ENCODE data around the gene KIF9.
"Not testable (repeated sequence)": the region's sequence is repeated elsewhere in the genome, so short reads cannot be mapped to it uniquely, and the experiment has no call there.

The KIF9 gene

DNA sequence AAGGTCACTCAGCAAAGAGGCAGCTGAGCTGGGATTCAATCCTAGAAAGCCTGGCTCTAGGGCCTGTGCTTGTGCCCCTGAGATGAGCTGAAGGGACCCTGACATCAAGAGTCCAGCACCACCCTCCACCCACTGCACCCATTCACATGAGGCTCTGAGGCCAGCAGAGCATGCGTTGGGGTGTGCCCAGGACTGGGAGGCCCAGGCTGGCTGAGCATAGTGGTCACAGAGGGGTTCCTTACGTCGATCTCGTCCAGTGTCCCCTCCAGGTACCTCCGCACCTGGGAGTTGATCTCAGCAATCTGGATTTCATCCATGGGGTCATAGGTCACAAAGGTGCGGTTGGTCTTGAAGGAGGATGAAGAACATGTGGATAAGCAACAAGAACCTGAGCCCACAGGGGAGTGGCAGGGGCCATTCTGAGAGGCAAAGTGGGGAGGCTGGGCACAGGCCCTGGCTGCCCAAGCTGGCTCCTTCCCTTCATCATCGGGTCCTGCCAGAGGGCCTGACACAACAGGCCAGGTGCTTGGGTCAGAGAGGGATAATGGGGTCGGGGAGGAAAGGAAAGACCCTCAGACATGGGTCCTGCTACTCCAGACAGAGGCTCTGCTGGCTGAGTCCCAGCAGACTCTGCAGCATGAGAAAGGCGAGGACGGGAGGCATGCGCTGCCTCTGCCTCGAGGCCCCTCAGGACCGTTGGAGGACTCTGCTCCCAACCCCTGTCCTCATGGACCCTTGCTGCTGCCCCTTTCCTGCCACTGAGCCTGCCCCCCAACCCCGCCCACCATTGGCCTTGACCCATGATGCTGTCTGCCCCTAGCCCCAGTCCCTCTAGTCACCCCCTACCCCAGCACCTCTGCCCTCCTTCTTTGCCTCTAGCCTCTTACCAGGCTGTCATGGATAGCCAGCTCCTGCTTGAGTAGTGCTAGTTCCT is 35.2 kb downstream of the KIF9 start:
- DNase-seq, result no peak

DNA sequence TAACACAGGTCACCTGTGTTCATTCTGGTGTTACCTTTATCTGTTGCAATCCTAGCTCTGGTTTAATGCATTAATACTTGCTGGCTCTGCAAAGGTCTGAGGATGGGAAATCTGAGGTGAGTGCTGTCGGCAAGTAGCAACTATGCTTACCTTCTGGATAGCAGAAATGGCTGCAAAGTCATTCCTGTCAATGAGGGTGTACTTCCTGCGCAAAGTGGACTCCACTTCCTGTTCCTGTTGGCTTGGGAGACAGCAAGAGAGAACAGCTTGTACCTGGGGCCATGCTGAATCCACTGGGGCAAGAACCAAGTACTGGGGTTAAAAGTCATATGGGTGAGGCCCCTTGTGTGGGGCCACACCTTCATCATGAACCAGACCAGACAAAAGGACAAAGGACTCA is 37.3 kb downstream of the KIF9 start:
- no peak for DNase-seq

DNA sequence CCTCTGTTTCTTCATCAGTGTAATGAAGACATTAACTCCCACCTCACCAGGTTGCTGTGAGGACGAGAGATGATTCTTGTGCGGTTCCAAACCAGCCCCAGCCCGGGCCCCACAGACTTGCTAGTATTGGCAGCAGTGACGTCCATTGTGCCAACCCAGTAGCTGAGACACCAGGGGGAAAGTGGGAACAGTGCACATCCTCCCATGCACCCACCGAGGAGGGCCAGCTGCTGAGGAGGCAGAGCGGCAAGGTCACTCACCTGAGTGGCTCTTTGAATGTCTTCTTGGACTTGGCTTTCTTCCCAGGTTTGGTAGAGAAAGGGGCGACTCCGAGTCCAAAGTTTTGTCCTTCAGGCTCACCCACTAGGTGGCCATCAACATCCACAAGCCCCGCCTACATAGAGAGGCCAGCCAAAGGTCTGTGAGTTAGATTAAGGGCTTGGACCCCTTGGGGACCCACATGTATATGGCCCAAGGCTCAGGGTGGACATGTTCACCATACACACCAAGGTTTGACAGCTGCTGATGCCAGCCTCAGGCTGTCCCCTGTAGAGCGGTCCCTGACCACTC is 38.0 kb downstream of the KIF9 start:
- no peak for DNase-seq

DNA sequence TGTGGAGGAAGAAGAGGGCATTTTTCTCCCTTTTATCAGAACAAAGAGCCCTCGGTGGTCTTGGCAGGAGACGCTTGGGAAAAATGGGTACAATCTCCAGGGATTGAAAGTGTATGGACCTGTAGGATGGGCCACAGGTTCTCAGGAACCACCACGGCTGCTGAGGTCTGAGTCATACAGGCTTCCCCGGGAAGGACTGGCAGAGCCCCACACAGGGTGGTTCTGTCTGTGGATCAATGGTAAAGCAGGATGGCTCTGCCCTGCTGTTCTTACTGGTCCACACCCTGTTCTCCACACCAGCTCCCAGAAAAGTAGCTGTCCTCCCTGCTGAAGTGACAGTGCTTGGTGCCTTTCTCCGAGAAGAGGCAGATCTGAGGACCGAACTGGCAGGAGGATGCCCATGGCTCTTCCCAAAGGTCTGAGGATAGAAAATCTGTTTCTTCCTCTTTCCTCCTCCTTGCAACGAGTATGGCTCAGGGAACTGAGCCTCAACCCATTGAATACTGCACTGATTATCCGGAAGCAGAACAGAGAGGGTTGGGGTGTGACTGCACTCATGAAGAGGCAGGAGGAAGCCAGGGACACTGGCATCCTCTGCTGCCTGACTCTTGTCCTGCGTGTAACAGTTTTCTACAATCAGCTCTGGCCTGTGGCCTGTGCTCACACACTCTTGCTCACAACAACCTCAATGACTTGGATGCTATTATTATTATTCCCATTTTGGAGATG is 39.0 kb downstream of the KIF9 start:
- DNase-seq, result no peak

DNA sequence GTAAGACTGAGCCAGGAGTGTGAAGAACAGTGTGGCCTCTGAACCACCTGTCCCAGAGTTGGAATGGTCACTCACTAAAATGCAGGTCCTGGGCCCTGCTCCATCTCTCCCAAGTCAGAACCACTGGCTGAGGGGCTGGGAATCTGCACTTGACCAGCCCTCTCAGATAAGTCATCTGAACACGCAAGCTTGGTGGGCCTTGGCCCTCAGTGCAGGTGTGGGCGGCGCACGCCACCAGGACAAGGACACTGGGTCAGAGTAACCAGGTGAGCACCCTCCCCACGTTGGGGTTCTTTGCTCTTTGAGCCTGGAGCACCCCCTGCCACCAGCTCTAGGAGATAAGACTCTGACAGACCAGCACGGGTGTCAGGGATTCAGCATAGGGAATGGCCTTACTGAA is 42.7 kb downstream of the KIF9 start:
- no peak for DNase-seq

DNA sequence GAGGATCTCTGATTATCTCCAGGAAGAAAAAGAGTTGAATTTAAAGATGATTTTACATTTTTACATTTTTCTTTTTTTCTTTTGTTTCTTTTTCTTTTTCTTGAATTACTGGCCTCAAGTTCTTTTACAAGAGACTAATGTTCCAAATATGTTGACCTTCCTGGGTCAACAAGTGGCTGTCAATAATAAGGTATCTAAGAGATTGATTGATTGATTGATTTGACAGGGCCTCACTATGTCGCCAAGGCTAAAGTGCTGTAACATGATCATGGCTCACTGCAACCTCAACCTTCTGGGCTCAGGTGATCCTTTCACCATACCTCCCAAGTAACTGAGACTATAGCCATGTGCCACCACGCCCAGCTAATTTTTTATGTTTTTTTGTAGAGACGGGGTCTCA is 44.6 kb downstream of the KIF9 start:
- no peak for DNase-seq

DNA sequence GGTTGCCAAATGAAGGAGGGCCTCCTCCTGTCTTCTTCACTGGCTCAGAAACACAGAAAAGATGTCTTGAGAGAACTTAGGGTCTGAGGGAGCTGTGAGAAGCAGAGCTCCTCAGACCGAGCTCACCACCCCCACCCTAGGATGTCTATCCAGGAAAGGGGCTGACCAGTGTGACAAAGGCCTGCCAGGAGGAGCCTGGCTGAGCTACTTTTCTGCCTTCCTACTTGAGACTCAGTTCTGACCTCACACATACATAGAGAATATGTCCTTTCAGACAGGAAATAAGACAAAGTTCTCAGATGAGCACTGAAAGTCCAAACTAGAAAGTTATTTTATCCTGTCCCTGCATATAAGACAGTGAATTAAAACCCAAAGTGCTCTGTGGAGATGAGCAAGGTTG is 54.5 kb downstream of the KIF9 start:
- DNase-seq, result no peak

DNA sequence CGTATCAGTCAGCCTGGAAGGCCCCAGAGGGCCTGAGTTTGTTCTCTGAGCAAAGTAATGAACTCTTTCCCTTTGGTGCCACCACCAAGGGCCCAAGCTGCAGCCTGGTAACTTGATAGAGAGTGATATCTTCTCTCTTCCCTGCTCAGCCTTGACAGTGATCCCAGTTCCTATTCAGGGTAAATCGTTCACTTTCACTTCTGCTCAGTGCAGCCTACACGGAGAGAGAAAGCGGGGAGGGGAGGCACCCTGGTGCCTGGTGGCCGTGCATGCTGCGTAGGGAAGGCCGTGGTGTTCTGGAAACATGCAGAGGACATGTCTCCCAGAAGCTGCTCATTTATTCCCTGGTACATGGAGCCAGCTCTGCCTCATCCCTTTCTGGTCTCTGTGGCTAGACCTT is 54.9 kb downstream of the KIF9 start:
- DNase-seq, result no peak

DNA sequence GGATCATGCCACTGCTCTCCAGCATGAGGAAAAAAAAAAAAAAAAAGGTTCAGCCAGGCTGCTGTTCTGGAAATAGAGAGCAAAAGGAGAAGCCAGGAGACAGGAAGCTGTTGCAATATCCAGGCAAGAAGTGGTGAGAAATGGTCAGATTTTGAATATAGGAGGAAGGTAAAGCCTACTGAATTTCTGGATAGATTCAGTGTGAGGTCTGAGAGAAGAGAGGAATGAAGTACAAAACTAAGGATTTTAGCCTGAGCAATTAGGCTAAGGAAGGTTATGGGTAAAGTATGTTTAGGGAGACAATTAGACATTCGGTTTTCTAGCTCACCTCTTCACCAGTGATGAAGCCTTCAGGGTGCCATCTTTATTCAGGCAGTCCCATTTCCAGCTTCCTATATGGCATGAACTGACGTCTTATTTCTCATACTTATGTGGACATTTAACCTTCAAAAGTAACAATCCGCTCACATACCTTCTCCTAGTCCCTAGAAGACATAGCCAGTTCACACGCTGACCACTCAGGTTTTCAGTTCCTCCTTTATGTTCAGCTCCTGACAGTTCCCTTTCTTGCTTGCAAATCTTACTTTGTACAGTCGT is 57.2 kb downstream of the KIF9 start:
- no peak for DNase-seq

DNA sequence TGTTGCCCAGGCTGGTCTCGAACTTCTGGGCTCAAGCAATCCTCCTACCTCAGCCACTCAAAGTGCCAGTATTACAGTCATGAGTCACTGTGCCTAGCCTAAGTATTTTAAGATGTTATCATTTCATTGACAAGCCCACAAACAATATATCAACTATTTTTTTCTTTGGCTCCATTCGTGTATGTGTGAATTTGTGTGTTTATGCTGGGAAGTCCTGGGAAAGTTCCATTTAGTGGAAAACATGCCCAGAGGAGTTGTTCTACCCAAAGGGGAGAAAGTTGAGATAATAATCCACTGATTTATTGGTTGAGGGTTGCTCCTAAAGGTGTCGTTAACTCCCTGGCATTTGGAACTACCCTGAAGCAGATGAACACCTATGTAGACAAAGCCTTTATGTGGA is 58.8 kb downstream of the KIF9 start:
- DNase-seq, result no peak

DNA sequence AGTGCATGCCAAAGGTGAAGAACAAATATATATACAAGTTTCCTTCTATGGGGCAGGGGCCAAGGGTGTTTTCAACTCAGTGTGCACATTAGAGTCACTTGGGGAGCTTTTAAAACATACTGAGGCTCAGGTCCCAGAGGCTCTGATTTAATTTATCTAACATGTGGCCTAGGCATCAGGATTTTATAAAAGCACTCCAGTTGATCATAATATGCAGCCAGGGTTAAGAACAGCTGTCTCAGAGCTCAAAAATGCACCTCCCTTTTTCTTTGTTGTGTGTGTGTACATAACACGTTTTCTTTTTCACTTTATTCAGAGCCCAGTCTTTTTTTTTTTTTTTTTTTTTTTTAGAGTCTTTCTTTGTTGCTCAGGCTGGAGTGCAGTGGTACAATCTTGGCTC is 60.8 kb downstream of the KIF9 start:
- no peak for DNase-seq

DNA sequence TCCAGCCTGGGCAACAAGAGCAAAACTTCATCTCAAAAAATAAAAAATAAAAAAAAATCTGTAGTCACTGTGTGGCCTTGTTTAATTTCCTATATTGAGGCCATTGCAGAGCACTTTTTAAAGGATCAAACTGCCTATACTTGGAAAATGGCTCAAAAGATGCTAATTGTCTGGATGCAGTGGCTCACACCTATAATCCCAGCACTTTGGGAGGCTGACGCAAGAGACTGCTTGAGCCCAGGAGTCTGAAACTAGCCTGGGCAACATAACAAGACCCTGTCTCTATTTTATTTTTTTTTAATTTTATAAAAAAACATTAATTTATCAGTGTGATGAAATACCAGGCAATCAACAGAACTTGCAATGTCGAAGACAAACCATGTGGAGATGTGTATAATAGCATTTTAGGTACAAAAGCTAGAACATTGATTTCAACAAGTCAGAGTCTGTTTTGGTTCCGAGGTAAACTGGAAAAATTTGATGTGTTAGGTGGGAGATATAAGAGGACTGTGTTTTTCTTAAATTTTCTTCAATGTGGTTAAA is 71.7 kb downstream of the KIF9 start:
- no peak for DNase-seq

DNA sequence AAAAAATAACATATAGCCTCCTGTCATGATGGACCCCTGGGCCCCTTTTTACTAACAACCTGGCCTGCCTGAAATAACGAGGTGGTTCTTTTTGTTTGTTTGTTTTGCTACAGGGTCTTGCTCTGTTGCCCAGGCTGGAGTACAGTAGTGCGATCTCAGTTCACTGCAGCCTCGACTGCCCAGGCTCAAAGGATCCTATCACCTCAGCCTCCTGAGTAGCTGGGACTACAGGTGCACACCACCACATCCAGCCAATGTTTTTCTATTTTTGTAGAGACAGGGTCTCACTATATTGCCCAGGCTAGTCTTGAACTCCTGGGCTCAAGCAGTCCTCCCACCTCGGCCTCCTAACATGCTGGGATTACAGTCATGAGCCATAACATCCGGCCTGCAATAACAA is 76.6 kb downstream of the KIF9 start:
- DNase-seq, result not testable (repeated sequence)

DNA sequence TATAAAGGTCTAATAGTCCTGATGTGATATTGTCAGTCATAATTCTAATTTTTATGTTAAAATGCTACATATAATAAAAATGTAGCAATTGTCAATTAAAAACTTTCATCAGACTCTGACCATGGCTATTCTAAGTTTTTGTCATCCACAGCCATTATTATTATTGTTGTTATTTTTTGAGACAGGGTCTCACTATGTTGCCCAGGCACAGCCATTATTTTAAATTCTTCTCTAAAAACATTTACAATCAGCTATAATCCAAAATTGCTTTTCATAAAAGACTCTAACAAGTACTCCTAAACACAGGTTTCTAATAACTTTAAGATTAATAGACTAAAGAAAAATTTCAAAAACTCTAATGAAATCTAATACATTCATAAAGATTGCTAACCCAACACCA is 77.7 kb downstream of the KIF9 start:
- DNase-seq, result no peak

DNA sequence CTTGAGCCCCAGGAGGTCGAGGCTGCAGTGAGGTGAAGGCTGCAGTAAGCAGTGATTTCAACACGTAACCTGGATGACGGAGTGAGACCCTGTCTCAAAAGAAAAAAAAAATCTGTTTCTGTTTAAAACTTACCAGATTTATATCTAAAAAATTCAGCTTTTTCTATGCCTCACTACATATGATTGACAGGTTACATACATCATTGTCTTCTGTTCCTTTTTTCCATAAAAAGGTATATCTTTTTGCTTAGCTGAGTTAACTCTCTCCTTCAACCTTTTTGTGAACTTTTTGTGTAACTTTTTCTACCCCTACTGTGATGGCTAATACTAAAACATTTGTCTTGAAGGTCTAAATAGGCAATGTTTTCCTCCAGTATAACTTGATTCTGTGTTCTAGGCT is 80.1 kb downstream of the KIF9 start:
- no peak for DNase-seq

DNA sequence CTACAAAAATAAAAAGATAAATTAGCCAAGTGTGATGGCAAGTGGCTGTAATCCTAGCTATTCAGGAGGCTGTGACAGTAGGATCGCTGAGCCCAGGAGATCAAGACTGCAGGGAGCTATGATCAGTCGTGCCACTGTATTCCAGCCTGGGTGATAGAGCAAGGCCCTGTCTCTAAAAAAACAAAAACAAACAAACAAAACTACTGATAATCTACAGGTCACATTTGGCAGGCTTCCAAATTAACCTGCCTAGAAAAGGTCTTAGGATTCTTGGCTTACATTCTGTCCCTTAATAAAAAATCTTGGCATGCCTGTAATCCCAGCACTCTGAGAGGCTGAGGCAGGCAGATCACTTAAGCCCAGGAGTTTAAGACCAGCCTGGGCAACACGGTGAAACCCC is 85.3 kb downstream of the KIF9 start:
- DNase-seq, result no peak

DNA sequence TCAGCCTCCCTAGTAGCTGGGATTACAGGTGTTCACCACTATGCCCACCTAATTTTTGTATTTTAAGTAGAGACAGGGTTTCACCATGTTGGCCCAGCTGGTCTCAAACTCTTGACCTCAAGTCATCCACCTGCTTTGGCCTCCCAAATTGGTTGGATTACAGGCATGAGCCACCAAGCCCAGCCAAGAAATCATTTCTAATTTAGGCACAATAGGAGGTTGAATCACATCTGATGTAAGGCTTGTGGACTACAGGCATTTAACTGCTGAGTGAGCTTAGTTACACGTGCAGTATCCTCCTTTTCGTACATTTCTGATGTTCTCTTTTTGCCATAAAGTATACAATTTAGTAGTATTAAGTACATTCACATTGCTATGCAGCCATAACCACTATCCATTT is 87.6 kb downstream of the KIF9 start:
- no peak for DNase-seq

DNA sequence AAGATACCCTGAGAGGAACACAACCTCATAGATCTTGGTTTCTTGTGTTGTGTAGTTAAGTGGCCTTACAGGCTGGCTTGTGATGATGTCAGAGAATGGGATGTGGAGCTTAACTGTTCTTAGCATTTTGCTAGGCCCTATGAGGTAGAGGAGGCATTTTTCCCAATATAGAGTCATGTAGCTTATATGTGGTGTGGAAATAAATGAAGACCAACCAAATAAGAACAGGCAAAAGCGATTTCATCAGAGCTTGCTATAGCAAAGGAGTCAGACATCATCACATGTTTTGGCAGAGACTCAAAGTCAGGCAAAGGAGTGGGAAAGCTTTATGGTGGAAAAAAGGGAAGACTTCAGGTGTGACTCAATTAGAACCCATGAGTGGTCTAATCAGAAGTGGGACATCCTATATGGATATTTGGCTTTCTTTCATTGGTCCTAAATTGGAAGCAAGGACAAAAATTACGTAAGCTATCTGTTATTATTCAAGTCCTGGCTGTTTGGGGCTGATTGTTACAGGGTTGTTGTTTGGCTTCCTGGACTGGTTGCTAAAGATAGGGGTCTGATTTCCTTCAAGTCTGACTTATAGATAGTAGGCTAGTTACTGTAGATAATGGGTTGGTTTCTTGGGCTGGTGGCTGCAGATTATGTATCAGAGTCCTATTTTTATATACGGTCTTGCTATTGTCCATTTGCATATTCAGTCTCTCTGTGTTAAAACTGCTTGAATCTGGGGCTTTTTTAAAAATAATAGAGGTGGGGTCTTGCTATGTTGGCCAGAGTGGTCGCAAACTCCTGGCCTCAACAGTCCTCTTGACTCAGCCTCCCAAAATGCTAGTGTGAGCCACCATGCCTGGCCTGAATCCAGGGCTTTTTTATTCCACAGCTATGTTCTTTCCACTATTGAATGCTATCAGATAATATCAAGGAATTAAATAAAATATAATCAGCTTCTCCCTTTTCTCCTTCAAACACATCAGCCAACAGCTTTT is 88.4 kb downstream of the KIF9 start:
- no peak for DNase-seq

DNA sequence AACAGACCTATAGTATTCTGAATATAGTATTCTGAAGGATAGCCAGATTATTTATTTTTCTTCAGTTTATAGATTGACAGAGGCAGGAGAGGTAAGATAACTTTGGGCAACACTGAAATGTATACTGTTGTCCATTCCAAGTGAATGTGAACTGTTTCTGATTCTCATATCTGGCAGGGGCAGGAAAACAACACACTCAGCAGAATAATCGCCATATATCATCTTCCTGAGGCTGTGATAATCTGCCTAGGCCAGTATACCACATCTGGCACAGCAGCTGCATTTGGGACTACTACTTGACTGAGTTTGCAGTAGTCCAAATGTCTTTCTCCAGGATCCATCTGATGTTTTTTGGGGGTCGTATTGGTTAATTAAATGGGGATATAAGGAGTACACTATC is 96.3 kb downstream of the KIF9 start:
- no peak for DNase-seq

DNA sequence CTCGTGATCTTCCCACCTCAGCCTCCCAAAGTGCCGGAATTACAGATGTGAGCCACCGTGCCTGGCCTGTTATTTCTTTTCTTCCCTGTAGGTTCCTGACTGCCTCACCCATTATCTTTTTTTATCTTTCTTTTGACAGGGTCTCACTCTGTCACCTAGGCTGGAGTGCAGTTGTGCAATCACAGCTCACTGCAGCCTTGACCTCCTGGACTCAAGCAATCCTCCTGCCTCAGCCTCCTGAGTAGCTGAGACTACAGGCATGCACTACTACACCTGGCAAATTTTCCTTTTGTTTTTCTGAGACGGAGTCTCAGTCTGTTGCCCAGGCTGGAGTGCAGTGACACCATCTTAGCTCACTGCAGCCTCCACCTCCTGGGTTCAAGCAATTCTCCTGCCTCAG is 100.9 kb downstream of the KIF9 start:
- DNase-seq, result not testable (repeated sequence)

DNA sequence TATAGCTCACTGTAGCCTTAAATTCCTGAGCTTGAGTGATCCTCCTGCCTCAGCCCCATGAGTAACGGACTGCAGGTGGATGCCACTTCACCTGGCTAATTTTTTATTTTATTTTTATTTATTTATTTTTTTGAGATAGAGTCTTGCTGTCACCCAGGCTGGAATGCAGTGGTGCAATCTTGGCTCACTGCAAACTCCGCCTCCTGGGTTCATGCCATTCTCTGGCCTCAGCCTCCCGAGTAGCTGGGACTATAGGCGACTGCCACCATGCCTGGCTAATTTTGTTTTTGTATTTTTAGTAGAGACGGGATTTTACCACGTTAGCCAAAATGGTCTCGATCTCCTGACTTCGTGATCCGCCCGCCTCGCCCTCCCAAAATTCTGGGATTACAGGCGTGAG is 102.6 kb downstream of the KIF9 start:
- not testable (repeated sequence) for DNase-seq

Data from stimulated activated CD4-positive, alpha-beta T cell treated with anti-CD3 and anti-CD28 coated beads, Interleukin-12 subunit alpha, Interleukin-12 subunit beta, amount 100 ng/mL, for 4 hours (primary cell).